ENCODE data around the gene CDKN2AIP.

Gene CDKN2AIP

DNA sequence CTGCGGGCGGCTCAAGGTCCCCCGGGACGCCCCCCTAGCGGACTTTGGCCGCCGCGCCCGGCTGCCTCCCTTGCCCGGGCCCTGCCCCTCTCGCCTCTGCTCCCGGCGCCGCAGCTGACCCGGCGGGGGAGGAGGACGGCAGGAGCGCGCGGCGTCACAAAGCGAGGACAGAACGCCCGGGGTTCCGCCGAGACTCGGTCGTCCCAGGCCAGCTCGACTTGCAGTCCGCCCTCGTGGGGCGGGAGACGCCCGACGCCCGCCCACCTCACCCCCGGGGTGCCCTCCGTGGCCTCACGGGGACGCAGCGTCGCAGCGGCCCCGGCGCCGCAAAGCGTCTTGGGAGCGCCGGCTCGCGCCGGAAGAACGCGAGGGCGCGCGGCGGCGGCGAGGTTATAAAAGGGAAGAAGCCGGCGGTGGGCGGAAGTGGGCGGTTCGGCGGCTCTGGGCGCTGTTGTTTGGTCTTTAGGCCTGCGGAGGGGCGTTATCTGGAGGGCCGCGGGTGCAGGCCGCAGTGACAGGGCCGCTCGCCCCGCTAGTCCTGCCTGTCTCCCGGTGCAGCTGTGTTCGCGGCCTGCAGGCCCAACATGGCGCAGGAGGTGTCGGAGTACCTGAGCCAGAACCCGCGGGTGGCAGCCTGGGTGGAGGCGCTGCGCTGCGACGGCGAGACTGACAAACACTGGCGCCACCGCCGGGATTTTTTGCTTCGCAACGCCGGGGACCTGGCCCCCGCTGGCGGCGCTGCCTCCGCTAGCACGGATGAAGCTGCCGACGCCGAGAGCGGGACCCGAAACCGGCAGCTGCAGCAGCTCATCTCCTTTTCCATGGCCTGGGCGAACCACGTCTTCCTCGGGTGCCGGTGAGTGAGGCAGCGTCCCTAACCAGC, at the start of gene CDKN2AIP:
CDKN2AIP (plus strand) TSS at position 423 of the 883 bp plus-strand sequence; CDS start at position 585, 162 bp downstream.
- DNase-seq (ENCODE audit: extremely low spot score, insufficient read length, low read depth) (peak; percentile 81), FAIRE-seq (peak; percentile 92)

DNA sequence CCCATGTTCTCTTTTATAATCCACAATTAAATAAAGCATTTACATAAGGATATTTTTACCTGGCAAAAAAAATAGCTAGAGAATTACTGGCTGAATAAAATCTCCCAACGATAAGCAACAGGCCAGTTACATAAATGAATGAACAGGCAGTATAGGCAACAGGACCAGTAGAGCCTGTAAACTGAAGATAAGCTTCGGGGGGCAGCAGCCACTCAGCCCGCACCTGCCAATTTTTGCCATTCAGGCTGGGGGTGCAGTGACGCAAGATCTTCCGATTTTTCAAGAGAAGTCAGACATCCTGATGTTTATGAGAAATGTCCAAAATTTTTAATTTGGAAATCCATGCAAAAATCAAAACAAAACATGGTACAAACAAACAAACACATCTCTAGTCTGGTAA, 49.0 kb upstream of the CDKN2AIP start:
- FAIRE-seq: no peak
- DNase-seq (ENCODE audit: extremely low spot score, insufficient read length, low read depth): no peak

DNA sequence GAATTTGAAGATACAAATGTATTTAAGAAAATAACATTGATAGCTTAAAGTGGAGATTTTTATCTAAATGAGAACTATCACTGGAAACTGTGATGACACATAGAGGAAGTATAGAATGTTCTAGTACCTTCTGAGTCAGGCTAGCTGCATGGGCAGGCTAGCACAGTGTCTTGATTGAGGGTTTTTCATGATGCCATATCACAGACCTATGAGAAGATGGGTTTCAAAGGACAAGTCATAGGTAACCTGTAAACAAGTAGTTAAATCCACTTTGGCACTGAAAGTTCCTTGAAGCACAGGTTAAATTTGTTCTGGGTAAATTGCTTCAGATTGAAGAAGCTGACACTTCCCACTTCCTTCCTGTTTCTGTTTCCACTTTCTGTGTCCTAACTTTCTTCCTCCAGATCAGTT, 48.2 kb upstream of the CDKN2AIP start:
- DNase-seq (ENCODE audit: extremely low spot score, insufficient read length, low read depth): no peak
- FAIRE-seq: no peak

DNA sequence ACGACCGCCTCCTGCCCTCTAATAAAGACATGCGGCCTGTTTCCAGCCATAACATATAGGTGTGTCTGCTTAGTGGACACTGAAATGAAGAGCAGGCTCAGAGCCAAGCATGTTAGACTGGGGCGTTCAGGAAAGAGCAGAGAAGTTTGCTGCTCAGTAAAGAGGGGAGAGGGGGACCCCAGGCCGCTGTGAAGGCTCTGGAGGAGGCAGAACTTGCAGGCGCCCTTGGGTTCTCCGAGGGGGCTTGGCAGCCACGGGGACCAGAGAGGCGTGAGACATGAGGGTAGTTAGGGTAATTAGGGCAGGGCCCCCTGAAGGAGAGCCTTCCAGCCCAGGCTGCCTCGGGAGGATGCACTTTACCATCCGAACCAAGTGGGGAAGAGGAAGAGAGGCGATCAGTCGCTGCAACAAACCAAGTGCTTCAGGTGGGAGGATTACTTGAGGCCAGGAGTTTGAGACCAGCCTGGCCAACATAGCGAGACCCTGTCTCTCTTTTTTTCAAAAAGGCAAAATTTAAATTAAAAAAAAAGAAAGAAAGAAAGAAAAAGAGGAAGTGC, 46.6 kb upstream of the CDKN2AIP start:
- DNase-seq (ENCODE audit: extremely low spot score, insufficient read length, low read depth) (no peak), FAIRE-seq (no peak)

GRCh38 chr4:183398298-183399125, 45.9 kb upstream of the CDKN2AIP start:
- FAIRE-seq: peak; percentile 78
- DNase-seq (ENCODE audit: extremely low spot score, insufficient read length, low read depth): no peak

GRCh38 chr4:183399126-183399522, 45.3 kb upstream of the CDKN2AIP start:
- DNase-seq (ENCODE audit: extremely low spot score, insufficient read length, low read depth): no peak
- no peak for FAIRE-seq

GRCh38 chr4:183399616-183400015, 44.8 kb upstream of the CDKN2AIP start:
- FAIRE-seq (no peak), DNase-seq (ENCODE audit: extremely low spot score, insufficient read length, low read depth) (no peak)

DNA sequence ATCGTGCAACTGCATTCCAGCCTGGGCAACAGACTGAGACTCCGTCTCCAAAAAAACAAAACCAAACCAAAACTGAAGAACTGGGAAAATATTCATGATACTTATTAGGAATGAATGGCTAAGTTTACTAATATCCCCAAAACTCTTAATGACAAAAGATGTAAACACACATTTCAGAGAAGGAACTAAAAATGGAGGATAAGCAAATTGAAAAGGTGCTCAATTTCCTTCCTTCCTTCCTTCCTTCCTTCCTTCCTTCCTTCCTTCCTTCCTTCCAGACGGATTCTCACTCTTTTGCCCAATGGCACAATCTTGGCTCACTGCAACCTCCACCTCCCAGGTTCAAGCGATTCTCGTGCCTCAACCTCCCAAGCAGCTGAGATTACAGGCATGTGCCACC, 44.4 kb upstream of the CDKN2AIP start:
- DNase-seq (ENCODE audit: extremely low spot score, insufficient read length, low read depth) (no peak), FAIRE-seq (no peak)

GRCh38 chr4:183401473-183401872, 43.0 kb upstream of the CDKN2AIP start:
- DNase-seq (ENCODE audit: extremely low spot score, insufficient read length, low read depth) (no peak), FAIRE-seq (no peak)

GRCh38 chr4:183402771-183403170, 41.7 kb upstream of the CDKN2AIP start:
- DNase-seq (ENCODE audit: extremely low spot score, insufficient read length, low read depth): no peak
- FAIRE-seq: no peak

GRCh38 chr4:183403486-183403885, 41.0 kb upstream of the CDKN2AIP start:
- DNase-seq (ENCODE audit: extremely low spot score, insufficient read length, low read depth) (no peak), FAIRE-seq (no peak)

DNA sequence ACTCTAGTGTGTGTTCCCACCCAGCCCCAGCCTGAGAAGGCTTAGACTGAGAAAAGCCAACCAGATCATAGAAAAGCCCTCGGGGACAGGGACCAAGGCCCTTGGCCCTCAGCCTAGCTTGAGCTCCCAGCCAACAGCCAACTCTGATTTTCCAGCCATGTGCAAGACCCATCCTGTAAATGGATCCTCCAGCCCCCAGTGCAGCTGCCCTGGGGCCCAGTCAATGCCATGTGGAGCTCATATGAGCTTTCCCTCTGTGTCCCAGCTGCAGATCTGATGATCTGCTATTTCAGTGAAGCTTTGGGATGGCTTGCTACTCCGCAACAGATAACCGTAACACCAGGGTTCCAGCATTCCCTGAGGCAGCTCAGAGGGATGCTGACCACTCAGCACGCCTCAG, 40.5 kb upstream of the CDKN2AIP start:
- no peak for FAIRE-seq
- DNase-seq (ENCODE audit: extremely low spot score, insufficient read length, low read depth): no peak

DNA sequence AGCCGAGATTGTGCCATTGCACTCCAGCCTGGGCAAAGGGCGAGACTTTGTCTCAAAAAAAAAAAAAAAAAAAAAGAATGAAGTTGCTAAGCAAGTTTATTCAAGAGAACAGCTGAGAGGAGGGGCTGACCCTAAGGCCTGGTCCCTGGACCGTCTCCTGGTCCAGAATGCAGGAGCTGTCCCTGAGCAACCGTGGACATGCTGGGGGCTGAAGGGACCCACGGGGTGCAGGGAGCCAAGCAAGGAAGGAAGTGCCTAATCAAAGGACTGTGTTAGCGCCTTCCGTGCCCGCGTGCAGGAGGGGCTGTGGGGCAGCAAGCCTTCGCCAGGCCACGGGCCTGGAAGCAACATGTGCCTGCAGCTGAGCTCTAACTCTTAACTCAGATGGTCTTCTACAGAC, 39.1 kb upstream of the CDKN2AIP start:
- FAIRE-seq (no peak), DNase-seq (ENCODE audit: extremely low spot score, insufficient read length, low read depth) (no peak)

GRCh38 chr4:183407128-183407585, 37.3 kb upstream of the CDKN2AIP start:
- DNase-seq (ENCODE audit: extremely low spot score, insufficient read length, low read depth) (peak; percentile 77), FAIRE-seq (peak; percentile 86)

DNA sequence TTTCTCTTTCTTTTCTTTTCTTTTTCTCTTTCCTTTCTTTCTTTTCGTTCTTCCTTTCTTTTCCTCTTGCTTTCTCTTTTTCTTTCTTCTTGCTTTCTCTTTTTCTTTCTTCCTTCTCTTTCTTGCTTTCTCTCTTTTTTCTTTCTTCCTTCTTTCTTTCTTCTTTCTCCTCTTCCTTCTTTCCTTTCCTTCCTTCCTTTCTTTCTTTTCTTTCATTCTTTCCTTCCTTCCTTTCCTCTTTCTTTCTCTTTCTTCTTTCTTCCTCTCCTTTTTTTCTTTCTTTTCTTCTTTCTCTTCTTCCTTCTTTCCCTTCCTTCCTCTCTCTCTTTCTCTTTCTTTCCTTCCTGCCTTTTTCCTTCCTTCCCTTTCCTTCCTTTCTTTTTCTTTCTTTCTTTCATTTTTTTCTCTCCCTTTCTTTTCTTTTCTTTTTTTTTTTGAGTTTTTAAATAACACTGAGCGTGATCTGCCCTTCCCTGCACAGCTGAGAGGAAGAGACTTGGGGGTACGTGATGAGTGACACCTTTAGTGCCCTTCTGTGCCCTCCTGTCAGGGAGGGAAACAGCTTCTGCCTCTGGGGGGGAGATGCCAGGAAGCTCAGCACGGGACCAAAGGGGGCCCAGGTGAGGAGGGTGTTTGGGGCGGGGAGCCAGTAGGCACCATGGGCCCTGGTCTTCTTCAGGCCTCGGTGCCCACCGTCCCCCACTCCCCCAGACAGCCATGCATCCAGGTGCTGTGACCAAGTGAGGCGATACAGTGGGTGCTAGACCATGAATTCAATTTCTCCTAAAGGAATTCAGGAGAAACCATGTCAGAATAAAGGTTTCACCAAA, 36.6 kb upstream of the CDKN2AIP start:
- DNase-seq (ENCODE audit: extremely low spot score, insufficient read length, low read depth) (no peak), FAIRE-seq (no peak)

DNA sequence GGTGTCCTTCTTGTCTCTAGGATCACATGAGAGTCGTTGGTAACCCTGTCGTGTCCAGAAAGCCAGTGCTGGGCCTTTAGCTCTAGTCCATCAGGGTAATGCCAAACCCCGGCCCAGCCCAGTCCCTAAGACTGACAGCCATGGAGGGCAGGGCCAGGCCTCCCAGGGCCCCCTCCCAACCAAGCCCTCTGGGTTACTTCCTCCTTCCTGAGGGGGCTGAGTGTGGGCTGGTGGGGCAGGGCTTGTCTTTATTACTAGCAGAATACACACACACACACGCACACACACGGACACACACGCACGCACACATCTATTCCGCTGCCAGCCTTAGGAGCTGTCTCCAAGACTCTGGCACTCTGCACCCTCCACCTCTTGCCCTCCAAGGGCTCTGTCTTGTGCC, 35.6 kb upstream of the CDKN2AIP start:
- DNase-seq (ENCODE audit: extremely low spot score, insufficient read length, low read depth): no peak
- FAIRE-seq: no peak

- FAIRE-seq: no peak
- DNase-seq (ENCODE audit: extremely low spot score, insufficient read length, low read depth): no peak
Measured at GRCh38 chr4:183409483-183409882, 35.0 kb upstream of the CDKN2AIP start.

DNA sequence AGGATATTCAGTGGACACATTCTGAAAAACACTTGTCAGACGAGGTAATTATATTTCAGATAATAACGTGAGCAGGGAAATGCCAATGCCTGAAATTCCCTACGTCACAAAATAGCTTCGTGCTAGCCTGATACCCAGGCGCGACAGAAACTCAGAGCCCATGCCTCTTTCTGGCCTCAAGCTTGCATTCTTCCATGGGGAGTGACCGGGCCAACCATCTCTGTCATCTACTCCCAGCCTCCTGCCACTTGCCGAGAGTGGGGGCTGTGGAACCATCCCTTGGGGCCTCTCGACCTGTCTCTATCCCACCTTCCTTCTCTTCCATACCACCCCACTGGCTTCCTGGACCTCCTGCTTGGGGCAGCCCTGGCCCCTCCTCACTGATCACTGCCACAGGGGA, 34.5 kb upstream of the CDKN2AIP start:
- FAIRE-seq (no peak), DNase-seq (ENCODE audit: extremely low spot score, insufficient read length, low read depth) (no peak)

GRCh38 chr4:183411291-183411861, 33.1 kb upstream of the CDKN2AIP start:
- FAIRE-seq (peak; percentile 89), DNase-seq (ENCODE audit: extremely low spot score, insufficient read length, low read depth) (no peak)
